GM20000 (cell line): ENCODE measurements around the gene HMMR.
A peak's percentile ranks its signal among the peaks of the same experiment; 100 is the strongest.

Experiments used
- DNase-seq: peaks from one replicate; pipeline ENCODE4 v3.0.0; 2012; ENCODE audit warnings: low spot score
- TF ChIP-seq, protein P1 (sequence below): IDR thresholded peaks from 2 replicates; pipeline ENCODE4 v1.5.1; 2012; ENCODE audit warnings: mild to moderate bottlenecking, control low read depth; ENCODE audit errors: extremely low read depth, missing control alignments

HMMR gene

DNA sequence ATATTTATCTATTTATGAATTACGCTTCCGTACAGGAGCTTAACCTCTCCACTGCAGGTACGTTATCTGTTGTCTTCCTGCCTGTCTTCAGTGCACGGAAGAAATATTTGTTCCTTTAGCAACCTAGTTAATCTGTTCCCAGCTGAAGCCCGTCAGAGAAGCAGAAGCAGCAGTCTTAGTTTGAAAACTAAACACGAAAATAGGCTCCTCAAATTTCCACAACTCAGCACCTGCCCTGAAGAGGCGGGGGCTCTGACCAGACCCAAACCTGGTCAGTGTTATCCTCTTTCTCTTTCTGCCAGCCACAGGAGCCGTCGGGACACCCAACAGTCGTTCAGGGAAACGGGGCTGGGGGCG, 992 bp upstream of the HMMR start:
- no peak for DNase-seq
- TF ChIP-seq, protein P1, sequence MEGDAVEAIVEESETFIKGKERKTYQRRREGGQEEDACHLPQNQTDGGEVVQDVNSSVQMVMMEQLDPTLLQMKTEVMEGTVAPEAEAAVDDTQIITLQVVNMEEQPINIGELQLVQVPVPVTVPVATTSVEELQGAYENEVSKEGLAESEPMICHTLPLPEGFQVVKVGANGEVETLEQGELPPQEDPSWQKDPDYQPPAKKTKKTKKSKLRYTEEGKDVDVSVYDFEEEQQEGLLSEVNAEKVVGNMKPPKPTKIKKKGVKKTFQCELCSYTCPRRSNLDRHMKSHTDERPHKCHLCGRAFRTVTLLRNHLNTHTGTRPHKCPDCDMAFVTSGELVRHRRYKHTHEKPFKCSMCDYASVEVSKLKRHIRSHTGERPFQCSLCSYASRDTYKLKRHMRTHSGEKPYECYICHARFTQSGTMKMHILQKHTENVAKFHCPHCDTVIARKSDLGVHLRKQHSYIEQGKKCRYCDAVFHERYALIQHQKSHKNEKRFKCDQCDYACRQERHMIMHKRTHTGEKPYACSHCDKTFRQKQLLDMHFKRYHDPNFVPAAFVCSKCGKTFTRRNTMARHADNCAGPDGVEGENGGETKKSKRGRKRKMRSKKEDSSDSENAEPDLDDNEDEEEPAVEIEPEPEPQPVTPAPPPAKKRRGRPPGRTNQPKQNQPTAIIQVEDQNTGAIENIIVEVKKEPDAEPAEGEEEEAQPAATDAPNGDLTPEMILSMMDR, result no peak

DNA sequence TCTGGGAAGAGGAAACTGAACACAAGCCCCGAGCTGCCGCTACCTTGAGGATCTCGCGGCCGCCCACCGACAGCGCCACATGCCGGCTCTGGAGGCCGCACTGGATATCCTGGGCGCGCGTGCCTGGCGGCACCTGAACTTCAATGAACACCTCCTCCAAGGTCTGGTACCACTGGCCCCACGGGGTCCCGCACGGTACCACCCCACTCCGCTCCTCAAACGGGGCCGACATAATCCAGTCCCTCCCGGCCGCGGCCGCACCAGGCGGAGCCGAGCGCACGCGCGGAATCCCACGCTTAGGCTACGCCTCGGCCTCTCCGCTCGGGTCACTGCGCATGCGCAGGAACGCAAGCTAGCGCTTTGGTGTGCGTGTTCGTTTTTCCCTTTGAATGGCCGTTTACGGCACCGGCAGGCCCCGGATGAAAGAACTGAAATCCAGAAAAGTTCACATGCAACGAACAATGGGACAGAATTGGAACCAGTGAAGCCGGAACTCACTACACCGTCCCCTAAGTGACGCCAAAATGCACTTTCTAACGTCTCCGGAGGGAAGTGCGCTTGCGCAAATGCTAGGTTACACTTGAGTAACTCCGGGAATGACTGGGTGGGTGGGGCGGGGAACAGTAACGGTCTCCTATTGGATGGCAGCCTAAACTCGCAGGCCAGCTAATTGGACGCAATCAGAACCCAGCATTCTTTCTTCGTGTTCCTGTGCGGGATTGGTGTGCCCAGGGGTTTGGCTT, 442 bp upstream of the HMMR start, which contains the start of gene NUDCD2:
TSS of gene NUDCD2 (minus strand) at position 284 of the 743 bp plus-strand sequence. CDS start at position 232, 52 bp downstream.
- peak; percentile 86 for DNase-seq
- TF ChIP-seq, protein P1, result peak; percentile 9

DNA sequence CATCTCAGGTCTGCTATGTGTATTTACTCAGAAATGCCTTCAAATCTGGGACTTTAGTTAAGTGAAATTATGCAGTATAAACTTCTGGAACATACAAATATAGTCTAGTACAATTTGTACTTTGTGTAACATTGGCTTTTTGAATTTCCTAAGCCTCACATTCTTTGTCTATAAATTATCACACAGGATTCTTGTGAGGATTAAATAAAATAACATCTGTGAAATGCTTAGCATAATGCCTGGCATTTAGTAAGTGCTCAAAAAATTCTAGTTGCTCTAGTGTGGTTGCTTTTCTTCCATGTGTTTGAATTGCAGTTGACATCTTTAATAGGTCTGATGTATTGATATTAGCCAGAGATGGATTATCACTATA, 2.6 kb downstream of the HMMR start:
- TF ChIP-seq, protein P1, result no peak
- DNase-seq, result no peak

DNA sequence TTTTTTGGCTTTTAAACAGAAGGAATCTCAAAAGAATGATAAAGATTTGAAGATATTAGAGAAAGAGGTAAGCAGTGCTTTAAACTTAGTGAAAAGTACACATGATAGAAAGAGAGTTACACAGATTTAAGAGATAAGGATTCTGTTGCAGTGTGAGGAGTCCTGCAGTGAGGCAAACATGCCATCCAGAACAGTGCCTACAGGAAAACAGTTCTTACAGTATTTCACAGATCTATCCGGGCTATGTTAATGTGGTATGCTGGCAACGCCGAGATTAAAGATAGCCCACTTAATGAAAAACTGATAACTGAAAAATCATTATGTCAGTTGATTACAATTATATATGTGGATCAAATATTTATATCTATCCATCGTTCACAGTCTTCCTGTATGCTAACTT, 7.2 kb downstream of the HMMR start:
- TF ChIP-seq, protein P1, result no peak
- no peak for DNase-seq

DNA sequence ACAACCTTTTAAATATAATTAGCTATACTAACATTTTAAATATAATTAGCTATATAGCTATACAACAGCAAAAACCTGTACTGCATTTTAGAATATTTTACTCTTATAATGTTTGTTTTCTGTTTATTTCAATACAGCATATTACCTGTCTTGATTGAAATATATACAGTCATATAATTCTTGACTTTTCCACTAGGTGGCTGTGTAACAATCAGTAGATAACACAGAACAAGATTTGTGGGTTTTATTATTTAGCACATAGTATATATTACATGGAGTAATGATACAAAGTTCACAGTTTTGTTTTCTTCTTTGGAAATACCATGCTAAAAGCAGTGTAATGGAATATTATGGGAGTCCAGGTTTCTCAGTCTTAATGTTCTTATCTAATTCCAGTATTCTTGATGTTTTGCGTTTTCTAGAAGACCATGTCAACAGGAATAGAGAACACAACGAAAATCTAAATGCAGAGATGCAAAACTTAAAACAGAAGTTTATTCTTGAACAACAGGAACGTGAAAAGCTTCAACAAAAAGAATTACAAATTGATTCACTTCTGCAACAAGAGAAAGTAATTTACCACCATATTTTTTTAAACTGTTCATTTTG, 13.3 kb downstream of the HMMR start:
- TF ChIP-seq, protein P1, result no peak
- DNase-seq, result no peak

DNA sequence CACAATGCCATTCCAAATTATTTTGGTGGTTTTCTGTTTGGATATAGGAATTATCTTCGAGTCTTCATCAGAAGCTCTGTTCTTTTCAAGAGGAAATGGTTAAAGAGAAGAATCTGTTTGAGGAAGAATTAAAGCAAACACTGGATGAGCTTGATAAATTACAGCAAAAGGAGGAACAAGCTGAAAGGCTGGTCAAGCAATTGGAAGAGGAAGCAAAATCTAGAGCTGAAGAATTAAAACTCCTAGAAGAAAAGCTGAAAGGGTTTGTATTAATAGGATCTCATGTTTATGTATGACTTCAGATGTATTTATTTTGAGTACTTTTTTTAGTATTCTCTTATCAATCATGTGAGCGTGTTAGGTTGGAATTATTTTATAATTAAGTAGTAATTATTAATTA, 15.0 kb downstream of the HMMR start:
- TF ChIP-seq, protein P1, result no peak

DNA sequence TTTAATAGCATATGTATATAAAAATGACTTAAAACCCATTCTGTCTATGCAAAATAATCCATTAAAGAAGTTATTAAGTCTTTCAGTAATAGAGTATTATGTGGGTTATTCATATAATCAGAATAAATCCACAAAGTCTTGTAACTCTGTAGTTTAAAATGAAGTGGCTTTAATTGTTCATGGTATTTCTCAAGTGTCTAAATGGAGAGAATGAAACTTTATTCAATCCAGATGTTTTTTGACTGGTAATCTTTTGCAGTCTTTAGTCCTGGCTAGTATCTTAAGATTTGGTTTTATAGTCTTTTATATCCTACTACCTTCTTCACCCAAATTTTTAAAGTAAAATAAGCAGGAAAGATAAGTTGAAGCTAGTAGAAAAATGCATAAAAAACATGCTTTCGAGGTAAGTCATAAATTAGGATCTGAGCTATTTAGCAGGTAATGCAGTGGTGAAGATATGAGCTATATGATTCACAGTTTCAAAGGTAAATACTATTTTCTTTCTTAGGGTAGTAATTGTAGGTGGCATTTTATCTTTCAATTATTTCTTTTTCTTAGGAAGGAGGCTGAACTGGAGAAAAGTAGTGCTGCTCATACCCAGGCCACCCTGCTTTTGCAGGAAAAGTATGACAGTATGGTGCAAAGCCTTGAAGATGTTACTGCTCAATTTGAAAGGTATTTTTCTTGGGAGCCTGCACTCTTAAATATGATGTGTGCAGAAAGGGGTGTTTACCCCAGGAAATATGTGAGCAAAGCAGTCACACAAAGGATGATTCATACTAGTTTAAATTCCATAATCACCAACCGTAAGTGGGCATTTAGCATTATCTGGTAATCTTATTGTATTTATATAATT, 17.9 kb downstream of the HMMR start:
- TF ChIP-seq, protein P1, result no peak
- DNase-seq, result no peak

More for the DNA sequence above, 15.0 kb downstream of the HMMR start:
- DNase-seq, result no peak
